A549 treated with CpdA at 1 μM for 4 hours (cell line): ENCODE data around the gene ANKRD30BL. TPM values are rescaled to one million over a fixed set of nuclear protein-coding genes. Genes with fewer than 3 reads are reported as not detected.

ENCODE experiments used
- total RNA-seq: library from RNA; stranded (reverse); fragments of 200-300 nt; extraction: Qiagen RNA extraction; gene quantifications from 5 replicates; pipeline ENCODE4 v1.2.3, GENCODE V29; 2022; ENCODE audit warnings: low read depth

ANKRD30BL gene, protein sequence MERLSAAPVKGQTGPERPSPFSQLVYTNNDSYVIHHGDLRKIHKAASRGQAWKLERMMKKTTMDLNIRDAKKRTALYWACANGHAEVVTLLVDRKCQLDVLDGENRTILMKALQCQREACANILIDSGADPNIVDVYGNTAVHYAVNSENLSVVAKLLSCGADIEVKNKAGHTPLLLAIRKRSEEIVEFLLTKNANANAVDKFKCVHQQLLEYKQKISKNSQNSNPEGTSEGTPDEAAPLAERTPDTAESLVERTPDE
- total RNA-seq: not detected in 5 replicates

DNA sequence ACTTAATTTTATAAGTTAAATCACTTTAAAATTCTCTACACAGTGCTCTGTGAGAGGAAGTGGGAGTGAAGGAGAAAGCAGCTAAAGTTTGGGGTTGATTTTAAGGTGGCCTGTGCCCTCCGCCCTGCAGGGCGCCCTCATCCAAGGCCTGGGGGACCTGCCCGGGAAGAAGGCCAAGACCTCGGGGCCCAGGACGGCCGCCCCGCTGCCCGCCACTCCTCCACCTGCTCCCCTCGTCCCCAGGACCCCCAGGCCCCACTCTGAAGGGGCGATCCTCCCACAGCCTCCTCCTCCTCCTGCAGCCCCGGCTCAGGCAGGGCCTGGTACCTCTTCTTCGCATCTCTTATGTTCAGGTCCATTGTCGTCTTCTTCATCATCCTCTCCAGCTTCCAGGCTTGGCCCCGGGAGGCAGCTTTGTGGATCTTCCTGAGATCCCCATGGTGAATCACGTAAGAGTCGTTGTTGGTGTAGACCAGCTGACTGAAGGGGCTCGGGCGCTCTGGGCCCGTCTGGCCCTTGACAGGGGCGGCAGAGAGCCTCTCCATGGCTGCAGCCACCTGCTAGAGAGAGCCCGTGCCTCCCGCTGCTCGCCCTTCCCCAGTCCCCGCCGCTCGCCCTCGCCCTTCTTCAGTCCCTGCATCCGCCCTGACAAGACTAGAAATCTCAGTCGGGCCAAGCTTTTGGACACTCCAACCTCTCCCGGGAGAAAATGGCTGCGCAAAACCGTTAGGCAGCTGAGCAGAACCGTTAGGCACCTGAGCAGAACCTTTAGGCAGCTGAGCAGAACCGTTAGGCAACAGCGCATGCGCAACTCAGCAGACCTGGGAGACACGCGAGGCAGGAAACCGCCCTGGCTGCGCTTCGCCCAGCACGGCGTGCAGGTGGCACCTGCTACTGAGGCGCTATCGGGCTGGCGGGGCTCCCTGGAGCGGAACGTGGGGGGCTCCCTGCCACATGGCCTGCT lies at the start of gene ANKRD30BL:
Gene ANKRD30BL, minus strand, starts transcription at position 792 of the 964 bp plus-strand sequence. Its CDS starts 247 bp downstream, at position 545.

